HEK293 (cell line): ENCODE results near the gene PRSS56.

ENCODE experiments used
- PATZ1 ChIP-seq: fragments of 450-650 bp; formaldehyde crosslinking; IDR thresholded peaks from 2 replicates; pipeline ENCODE4 v1.5.1; 2016; ENCODE audit warnings: missing biosample characterization, missing genetic modification characterization
- TCF7L2 ChIP-seq: IDR thresholded peaks from 2 replicates; pipeline ENCODE4 v1.6.1; 2011; ENCODE audit warnings: low read depth, mild to moderate bottlenecking, inconsistent platforms, low read length, moderate library complexity, borderline replicate concordance
- ZNF138 ChIP-seq: fragments of 450-650 bp; formaldehyde crosslinking; IDR thresholded peaks from 2 replicates; pipeline ENCODE4 v1.5.1; 2016; ENCODE audit warnings: missing biosample characterization, missing genetic modification characterization, borderline replicate concordance
- ZNF221 ChIP-seq: fragments of 450-650 bp; formaldehyde crosslinking; IDR thresholded peaks from 2 replicates; pipeline ENCODE4 v1.5.1; 2017; ENCODE audit warnings: missing biosample characterization, missing genetic modification characterization, borderline replicate concordance
- ZNF274 ChIP-seq, 2 experiments: fragments of 200-500 bp in 1 of 2; fragments of 450-650 bp in 1 of 2; sonication (Bioruptor generic) in 1 of 2; formaldehyde crosslinking in 1 of 2; IDR thresholded peaks; 2 replicates each; pipeline versions ENCODE4 v1.5.1 to v1.6.1; 2014 to 2016; ENCODE audit warnings: borderline replicate concordance in 1 of 2, inconsistent platforms in 1 of 2, low read length in 1 of 2, missing biosample characterization in 1 of 2, missing genetic modification characterization in 1 of 2
- ZNF558 ChIP-seq: fragments of 450-650 bp; formaldehyde crosslinking; IDR thresholded peaks from 2 replicates; pipeline ENCODE4 v1.5.1; 2016; ENCODE audit warnings: missing biosample characterization, missing genetic modification characterization
- ZNF623 ChIP-seq: fragments of 450-650 bp; formaldehyde crosslinking; IDR thresholded peaks from 2 replicates; pipeline ENCODE4 v1.5.1; 2016; ENCODE audit warnings: missing biosample characterization, missing genetic modification characterization
- ZNF768 ChIP-seq: fragments of 450-650 bp; formaldehyde crosslinking; IDR thresholded peaks from 2 replicates; pipeline ENCODE4 v1.5.1; 2018; ENCODE audit warnings: missing biosample characterization, mild to moderate bottlenecking, missing genetic modification characterization
- ZNF785 ChIP-seq: fragments of 450-650 bp; formaldehyde crosslinking; IDR thresholded peaks from 2 replicates; pipeline ENCODE4 v1.5.1; 2016; ENCODE audit warnings: missing biosample characterization, missing genetic modification characterization
- ZNF830 ChIP-seq: fragments of 450-650 bp; IDR thresholded peaks from 2 replicates; pipeline ENCODE4 v1.5.0; 2018; ENCODE audit warnings: missing biosample characterization, missing genetic modification characterization, low read depth, mild to moderate bottlenecking, moderate library complexity
- TF ChIP-seq, protein P1 (sequence below): fragments of 450-650 bp; formaldehyde crosslinking; IDR thresholded peaks from 2 replicates; pipeline ENCODE4 v1.5.1; 2016; ENCODE audit warnings: missing biosample characterization, missing genetic modification characterization

- TF ChIP-seq, protein P1, sequence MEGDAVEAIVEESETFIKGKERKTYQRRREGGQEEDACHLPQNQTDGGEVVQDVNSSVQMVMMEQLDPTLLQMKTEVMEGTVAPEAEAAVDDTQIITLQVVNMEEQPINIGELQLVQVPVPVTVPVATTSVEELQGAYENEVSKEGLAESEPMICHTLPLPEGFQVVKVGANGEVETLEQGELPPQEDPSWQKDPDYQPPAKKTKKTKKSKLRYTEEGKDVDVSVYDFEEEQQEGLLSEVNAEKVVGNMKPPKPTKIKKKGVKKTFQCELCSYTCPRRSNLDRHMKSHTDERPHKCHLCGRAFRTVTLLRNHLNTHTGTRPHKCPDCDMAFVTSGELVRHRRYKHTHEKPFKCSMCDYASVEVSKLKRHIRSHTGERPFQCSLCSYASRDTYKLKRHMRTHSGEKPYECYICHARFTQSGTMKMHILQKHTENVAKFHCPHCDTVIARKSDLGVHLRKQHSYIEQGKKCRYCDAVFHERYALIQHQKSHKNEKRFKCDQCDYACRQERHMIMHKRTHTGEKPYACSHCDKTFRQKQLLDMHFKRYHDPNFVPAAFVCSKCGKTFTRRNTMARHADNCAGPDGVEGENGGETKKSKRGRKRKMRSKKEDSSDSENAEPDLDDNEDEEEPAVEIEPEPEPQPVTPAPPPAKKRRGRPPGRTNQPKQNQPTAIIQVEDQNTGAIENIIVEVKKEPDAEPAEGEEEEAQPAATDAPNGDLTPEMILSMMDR, result no peak
- TF ChIP-seq ZNF558 (tag by site-specific recombination) (no peak), ZNF785 (no peak), ZNF623 (tag by site-specific recombination) (no peak), TCF7L2 (no peak), ZNF768 (tag by site-specific recombination) (no peak), ZNF221 (tag by site-specific recombination) (no peak), ZNF830 (no peak), ZNF138 (no peak), PATZ1 (tag by site-specific recombination) (no peak), ZNF274 (IDR thresholded peaks at IDR 0.05; ENCODE audit: low read length) (no peak), ZNF274 (tag by site-specific recombination; IDR thresholded peaks at IDR 0.05; ENCODE audit: borderline replicate concordance) (no peak)
Observed at GRCh38 chr2:232527905-232528470, 7.8 kb downstream of the PRSS56 start.
